Panc1 (cell line): ENCODE measurements around the gene GRID1. TPM values are rescaled to one million over a fixed set of nuclear protein-coding genes. Genes with fewer than 3 reads are reported as not detected.

ENCODE experiments used
- ATAC-seq: fragments of 200-7000 bp; cut with Tn5 transposase; 2 replicates; pipeline ENCODE4 v1.9.1; 2020; ENCODE audit warnings: mild to moderate bottlenecking, moderate library complexity
- BruUV-seq: library from RNA; stranded (reverse); fragments of 400-500 nt; replicated peaks from 2 replicates; lab custom pipeline; 2021; lab: Mats Ljungman, UMichigan
- CTCF ChIA-PET: fragments of 300-600 bp; sonication (Branson Sonifier 250); formaldehyde crosslinking; loops from one replicate; lab custom pipeline; 2022; ENCODE audit warnings: antibody characterized with exemption; lab: Charles Lee
- POLR2A ChIA-PET: fragments of 300-600 bp; sonication (Branson Sonifier 250); formaldehyde crosslinking; loops from one replicate; lab custom pipeline; 2022; ENCODE audit warnings: antibody characterized with exemption; lab: Charles Lee
- DNase-seq: peaks from one replicate; pipeline ENCODE4 v3.0.0-alpha.2; 2010; ENCODE audit warnings: low read depth, low spot score
- H3K27ac ChIP-seq: 2 replicates; pipeline ENCODE4 v1.5.1; 2011; ENCODE audit warnings: mild to moderate bottlenecking, low read length, inconsistent platforms
- H3K27me3 ChIP-seq: fragments of 200-500 bp; sonication (Bioruptor generic); 2 replicates; pipeline ENCODE4 v1.6.0; 2014; ENCODE audit warnings: low read length, inconsistent platforms; ENCODE audit not compliant: control insufficient read depth, insufficient read depth
- H3K36me3 ChIP-seq: fragments of 200-500 bp; sonication (Bioruptor generic); 2 replicates; pipeline ENCODE4 v1.5.1; 2014; ENCODE audit warnings: inconsistent platforms, mild to moderate bottlenecking, low read length, moderate library complexity; ENCODE audit not compliant: control insufficient read depth, insufficient read depth
- H3K4me1 ChIP-seq: 2 replicates; pipeline ENCODE4 v1.5.1; 2011; ENCODE audit warnings: inconsistent platforms, mild to moderate bottlenecking, low read length, moderate library complexity; ENCODE audit not compliant: control insufficient read depth, insufficient read depth
- H3K4me3 ChIP-seq, 2 experiments: 2 replicates each; pipeline ENCODE4 v1.5.1; 2011 to 2012; ENCODE audit warnings: low read depth in 2 of 2, low read length in 2 of 2, mild to moderate bottlenecking in 2 of 2, inconsistent platforms in 1 of 2, moderate library complexity in 1 of 2
- H3K9me3 ChIP-seq: fragments of 200-500 bp; sonication (Bioruptor generic); 2 replicates; pipeline ENCODE4 v1.5.1; 2014; ENCODE audit warnings: low read depth, mild to moderate bottlenecking, inconsistent platforms, low read length, moderate library complexity; ENCODE audit not compliant: control insufficient read depth, insufficient read depth
- POLR2AphosphoS5 ChIP-seq: IDR thresholded peaks from 2 replicates; pipeline ENCODE4 v1.6.1; 2012; ENCODE audit warnings: mild to moderate bottlenecking, low read depth, low read length, moderate library complexity
- SIN3A ChIP-seq: IDR thresholded peaks from 2 replicates; pipeline ENCODE4 v1.6.1; 2012; ENCODE audit warnings: low read depth, mild to moderate bottlenecking, low read length, moderate library complexity, borderline replicate concordance; ENCODE audit not compliant: insufficient read depth
- TCF7L2 ChIP-seq: IDR thresholded peaks from 2 replicates; pipeline ENCODE4 v1.6.1; 2011; ENCODE audit warnings: mild to moderate bottlenecking, low read depth, low read length, inconsistent platforms
- in situ Hi-C: cut with HindIII; loops from 2 replicates; pipeline ENCODE4 v1.10.0; 2016; ENCODE audit warnings: low sequenced_read_pairs, low pct_unique_long_range_greater_than_20kb
- intact Hi-C: fragments of 100-400 bp; cut with micrococcal nuclease; formaldehyde crosslinking; loops from one replicate; pipeline ENCODE4 v1.10.0; 2022; ENCODE audit not compliant: unreplicated experiment
- total RNA-seq: library from RNA; stranded (reverse); gene quantifications from one replicate; pipeline ENCODE4 v1.2.1, GENCODE V29; 2021; ENCODE audit not compliant: unreplicated experiment
- TF ChIP-seq, protein P1 (sequence below): fragments of 450-650 bp; IDR thresholded peaks from 2 replicates; pipeline ENCODE4 v1.5.1; 2017; ENCODE audit warnings: mild to moderate bottlenecking
- TF ChIP-seq, protein P2 (sequence below), 2 experiments: IDR thresholded peaks; 2 replicates each; pipeline ENCODE4 v1.6.1; 2011 to 2012; ENCODE audit warnings: low read depth in 2 of 2, control low read depth in 1 of 2, low read length in 1 of 2, mild to moderate bottlenecking in 1 of 2, moderate library complexity in 1 of 2; ENCODE audit not compliant: insufficient read depth in 1 of 2

The GRID1 gene
- total RNA-seq, 1 experiment from 2014 or later = 2.3 TPM

DNA sequence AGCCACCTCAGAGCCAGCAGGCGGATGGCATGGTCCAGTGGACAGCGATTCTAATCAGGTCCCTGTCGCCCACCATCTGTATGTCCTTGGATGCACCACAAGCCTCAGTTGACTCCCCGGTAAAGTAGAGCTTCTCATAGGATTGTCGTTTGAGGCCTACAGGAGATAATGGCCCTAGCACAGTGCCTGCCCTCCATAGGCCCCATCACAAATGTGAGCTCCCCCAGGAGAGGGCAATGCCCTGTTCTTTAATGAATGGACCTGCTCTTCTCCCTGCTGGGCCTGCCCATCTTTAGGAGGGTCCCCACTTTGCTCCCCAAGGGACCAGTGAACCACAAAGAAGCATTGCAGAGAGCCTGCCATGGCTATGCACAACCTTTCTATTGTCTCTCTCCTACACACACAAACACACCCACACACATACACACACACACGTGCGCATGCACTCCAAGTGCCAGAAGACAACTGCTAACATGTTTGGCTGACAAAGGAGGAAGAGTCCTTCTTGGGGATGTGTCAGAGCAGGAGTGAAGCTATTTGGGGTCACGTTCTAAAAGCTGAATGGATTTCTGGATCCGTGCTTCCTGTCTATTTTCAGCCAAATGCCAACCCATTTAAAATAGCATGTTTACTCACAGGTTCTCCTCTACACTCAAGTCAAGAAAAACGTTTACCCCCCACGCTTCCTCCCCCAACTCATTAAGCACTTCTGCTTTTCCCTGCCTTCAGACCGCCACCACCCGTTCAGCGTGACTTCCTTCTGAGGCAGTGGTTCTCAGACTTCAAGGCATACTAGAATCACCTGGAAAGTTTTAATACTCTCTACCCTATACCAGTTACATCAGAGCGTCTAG is 196.1 kb downstream of the GRID1 start:
- in situ Hi-C loops (no loop called here), intact Hi-C loops (loop anchor here (10.0 kb wide), 1 partner anchor 204 kb away; no protein-coding TSS in a partner anchor)
- ChIA-PET CTCF (no interaction called here), POLR2A (no interaction called here)
- H3K9me3 ChIP-seq = no peaks in the 10 kb centered on the region
- no peaks in the 10 kb centered on the region for H3K27me3 ChIP-seq
- H3K4me3 ChIP-seq = no peak overlapping the region
- no peak overlapping the region for H3K27ac ChIP-seq
- no peaks in the 10 kb centered on the region for H3K4me1 ChIP-seq
- no peak for DNase-seq
- BruUV-seq = no TSS peak
- no peaks in the 10 kb centered on the region for H3K36me3 ChIP-seq
- TF ChIP-seq SIN3A = no peak
- TF ChIP-seq, protein P1, sequence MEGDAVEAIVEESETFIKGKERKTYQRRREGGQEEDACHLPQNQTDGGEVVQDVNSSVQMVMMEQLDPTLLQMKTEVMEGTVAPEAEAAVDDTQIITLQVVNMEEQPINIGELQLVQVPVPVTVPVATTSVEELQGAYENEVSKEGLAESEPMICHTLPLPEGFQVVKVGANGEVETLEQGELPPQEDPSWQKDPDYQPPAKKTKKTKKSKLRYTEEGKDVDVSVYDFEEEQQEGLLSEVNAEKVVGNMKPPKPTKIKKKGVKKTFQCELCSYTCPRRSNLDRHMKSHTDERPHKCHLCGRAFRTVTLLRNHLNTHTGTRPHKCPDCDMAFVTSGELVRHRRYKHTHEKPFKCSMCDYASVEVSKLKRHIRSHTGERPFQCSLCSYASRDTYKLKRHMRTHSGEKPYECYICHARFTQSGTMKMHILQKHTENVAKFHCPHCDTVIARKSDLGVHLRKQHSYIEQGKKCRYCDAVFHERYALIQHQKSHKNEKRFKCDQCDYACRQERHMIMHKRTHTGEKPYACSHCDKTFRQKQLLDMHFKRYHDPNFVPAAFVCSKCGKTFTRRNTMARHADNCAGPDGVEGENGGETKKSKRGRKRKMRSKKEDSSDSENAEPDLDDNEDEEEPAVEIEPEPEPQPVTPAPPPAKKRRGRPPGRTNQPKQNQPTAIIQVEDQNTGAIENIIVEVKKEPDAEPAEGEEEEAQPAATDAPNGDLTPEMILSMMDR = no peak
- TF ChIP-seq TCF7L2 = no peak
- TF ChIP-seq POLR2AphosphoS5 = no peak
- TF ChIP-seq, protein P2, sequence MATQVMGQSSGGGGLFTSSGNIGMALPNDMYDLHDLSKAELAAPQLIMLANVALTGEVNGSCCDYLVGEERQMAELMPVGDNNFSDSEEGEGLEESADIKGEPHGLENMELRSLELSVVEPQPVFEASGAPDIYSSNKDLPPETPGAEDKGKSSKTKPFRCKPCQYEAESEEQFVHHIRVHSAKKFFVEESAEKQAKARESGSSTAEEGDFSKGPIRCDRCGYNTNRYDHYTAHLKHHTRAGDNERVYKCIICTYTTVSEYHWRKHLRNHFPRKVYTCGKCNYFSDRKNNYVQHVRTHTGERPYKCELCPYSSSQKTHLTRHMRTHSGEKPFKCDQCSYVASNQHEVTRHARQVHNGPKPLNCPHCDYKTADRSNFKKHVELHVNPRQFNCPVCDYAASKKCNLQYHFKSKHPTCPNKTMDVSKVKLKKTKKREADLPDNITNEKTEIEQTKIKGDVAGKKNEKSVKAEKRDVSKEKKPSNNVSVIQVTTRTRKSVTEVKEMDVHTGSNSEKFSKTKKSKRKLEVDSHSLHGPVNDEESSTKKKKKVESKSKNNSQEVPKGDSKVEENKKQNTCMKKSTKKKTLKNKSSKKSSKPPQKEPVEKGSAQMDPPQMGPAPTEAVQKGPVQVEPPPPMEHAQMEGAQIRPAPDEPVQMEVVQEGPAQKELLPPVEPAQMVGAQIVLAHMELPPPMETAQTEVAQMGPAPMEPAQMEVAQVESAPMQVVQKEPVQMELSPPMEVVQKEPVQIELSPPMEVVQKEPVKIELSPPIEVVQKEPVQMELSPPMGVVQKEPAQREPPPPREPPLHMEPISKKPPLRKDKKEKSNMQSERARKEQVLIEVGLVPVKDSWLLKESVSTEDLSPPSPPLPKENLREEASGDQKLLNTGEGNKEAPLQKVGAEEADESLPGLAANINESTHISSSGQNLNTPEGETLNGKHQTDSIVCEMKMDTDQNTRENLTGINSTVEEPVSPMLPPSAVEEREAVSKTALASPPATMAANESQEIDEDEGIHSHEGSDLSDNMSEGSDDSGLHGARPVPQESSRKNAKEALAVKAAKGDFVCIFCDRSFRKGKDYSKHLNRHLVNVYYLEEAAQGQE (IDR thresholded peaks at IDR 0.05; ENCODE audit: insufficient read depth in 1 of 2, low read depth in 2 of 2, low read length in 1 of 2) = no peak
- no peak for ATAC-seq

DNA sequence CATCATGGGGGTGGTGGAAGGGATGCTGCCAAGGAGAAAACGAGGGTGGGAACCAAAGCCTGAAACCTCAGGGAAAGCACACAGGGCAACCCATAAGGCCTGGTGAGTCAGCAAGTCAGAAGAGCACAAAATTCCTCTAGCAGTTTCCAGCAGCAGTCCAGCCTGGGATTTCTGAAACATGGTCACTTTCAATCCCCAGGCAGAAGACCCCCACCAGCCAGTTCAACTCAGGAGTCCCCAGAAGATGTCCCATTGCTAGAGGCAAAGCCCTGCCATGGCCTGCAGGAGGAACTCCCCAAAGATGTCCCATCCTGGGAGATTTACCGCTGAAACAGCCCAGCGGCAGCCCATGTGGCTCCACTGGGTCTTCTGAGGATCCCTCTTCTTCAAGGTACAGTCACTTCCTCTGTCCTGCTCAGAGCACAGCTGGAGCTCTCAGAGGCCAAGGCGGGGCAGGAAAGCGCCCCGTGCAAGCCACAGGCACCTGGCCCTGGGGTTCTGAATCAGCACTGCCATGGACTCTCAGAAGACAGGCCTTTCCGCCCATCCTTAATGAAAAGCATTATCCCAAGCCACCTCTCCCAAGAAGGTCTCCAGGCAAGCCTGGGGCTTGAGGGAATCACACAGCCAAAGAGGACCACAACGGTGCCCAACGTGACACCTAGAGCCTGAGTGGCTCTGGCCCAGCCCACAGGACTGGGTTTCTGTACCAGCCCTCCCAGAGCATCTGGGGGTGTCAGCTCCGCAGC is 196.9 kb downstream of the GRID1 start:
- DNase-seq = no peak
- CTCF ChIA-PET = no interaction called here
- ATAC-seq = no peak
- in situ Hi-C loops = no loop called here
- H3K27me3 ChIP-seq = no peaks in the 10 kb centered on the region
- H3K36me3 ChIP-seq = no peaks in the 10 kb centered on the region
- POLR2A ChIA-PET = no interaction called here
- TF ChIP-seq TCF7L2 (no peak), SIN3A (no peak), POLR2AphosphoS5 (no peak)
- TF ChIP-seq, protein P1 = no peak
- TF ChIP-seq, protein P2 (IDR thresholded peaks at IDR 0.05; ENCODE audit: insufficient read depth in 1 of 2, low read depth in 2 of 2, low read length in 1 of 2) = no peak
- no peak overlapping the region for H3K4me3 ChIP-seq
- no peak overlapping the region for H3K27ac ChIP-seq
- no peaks in the 10 kb centered on the region for H3K4me1 ChIP-seq
- BruUV-seq = no TSS peak
- intact Hi-C loops = loop anchor here (10.0 kb wide), 1 partner anchor 205 kb away; no protein-coding TSS in a partner anchor
- no peaks in the 10 kb centered on the region for H3K9me3 ChIP-seq
